Panc1 (cell line): ENCODE measurements around the gene TMEFF2.

Source experiments
- POLR2AphosphoS5 ChIP-seq: IDR thresholded peaks from 2 replicates; pipeline ENCODE4 v1.6.1; 2012; ENCODE audit warnings: mild to moderate bottlenecking, low read depth, low read length, moderate library complexity
- TCF7L2 ChIP-seq: IDR thresholded peaks from 2 replicates; pipeline ENCODE4 v1.6.1; 2011; ENCODE audit warnings: mild to moderate bottlenecking, low read depth, low read length, inconsistent platforms
- TF ChIP-seq, protein P1 (sequence below): fragments of 450-650 bp; IDR thresholded peaks from 2 replicates; pipeline ENCODE4 v1.5.1; 2017; ENCODE audit warnings: mild to moderate bottlenecking

DNA sequence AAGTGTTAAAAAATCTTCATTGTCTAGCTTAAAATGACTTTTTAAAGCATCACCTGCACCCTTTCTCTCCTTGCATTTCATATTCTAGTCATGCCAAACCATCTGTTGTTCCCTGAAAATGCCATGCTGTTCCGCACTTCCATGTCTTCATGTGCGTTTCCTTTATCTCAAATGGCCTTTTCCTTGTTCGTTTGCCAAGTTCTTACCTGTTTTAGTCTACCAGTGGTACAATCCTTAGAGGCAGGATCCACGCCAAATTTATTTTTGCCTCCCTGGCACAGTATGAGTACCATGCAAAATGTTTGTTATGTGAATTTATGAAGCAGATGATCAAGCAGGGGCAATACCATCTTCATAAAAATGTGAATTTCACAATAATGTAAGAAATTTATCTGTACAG lies 37.0 kb downstream of the TMEFF2 start:
- TF ChIP-seq, protein P1, sequence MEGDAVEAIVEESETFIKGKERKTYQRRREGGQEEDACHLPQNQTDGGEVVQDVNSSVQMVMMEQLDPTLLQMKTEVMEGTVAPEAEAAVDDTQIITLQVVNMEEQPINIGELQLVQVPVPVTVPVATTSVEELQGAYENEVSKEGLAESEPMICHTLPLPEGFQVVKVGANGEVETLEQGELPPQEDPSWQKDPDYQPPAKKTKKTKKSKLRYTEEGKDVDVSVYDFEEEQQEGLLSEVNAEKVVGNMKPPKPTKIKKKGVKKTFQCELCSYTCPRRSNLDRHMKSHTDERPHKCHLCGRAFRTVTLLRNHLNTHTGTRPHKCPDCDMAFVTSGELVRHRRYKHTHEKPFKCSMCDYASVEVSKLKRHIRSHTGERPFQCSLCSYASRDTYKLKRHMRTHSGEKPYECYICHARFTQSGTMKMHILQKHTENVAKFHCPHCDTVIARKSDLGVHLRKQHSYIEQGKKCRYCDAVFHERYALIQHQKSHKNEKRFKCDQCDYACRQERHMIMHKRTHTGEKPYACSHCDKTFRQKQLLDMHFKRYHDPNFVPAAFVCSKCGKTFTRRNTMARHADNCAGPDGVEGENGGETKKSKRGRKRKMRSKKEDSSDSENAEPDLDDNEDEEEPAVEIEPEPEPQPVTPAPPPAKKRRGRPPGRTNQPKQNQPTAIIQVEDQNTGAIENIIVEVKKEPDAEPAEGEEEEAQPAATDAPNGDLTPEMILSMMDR: no peak
- no peak for TF ChIP-seq TCF7L2
- TF ChIP-seq POLR2AphosphoS5: no peak
